NB4 (cell line): ENCODE measurements around the gene DPP4.
A peak's percentile ranks its signal among the peaks of the same experiment; 100 is the strongest.

Experiments
- DNase-seq: peaks from one replicate; pipeline ENCODE4 v3.0.0; 2010; ENCODE audit warnings: low read depth
- H3K4me3 ChIP-seq: one replicate; pipeline ENCODE4 v1.5.1; 2011; ENCODE audit warnings: mild to moderate bottlenecking, low read depth, low read length, moderate library complexity
- CTCF ChIP-seq: IDR thresholded peaks from one replicate; pipeline ENCODE4 v1.5.1; 2012; ENCODE audit warnings: low read depth, low read length
- MAX ChIP-seq: IDR thresholded peaks from 2 replicates; pipeline ENCODE4 v1.6.1; 2011; ENCODE audit warnings: low read depth, low read length
- MYC ChIP-seq: IDR thresholded peaks from 2 replicates; pipeline ENCODE4 v1.6.1; 2011; ENCODE audit warnings: low read depth, low read length
- POLR2A ChIP-seq: IDR thresholded peaks from 2 replicates; pipeline ENCODE4 v1.6.1; 2011; ENCODE audit warnings: mild to moderate bottlenecking; ENCODE audit not compliant: insufficient read length; ENCODE audit errors: extremely low read depth

The DPP4 gene

GRCh38 chr2:162103443-162104009 is 29.5 kb upstream of the DPP4 start:
- TF ChIP-seq CTCF (no peak), MAX (no peak), POLR2A (no peak), MYC (no peak)
- no peak overlapping the region for H3K4me3 ChIP-seq
- no peak for DNase-seq

GRCh38 chr2:162100579-162100978 is 26.6 kb upstream of the DPP4 start:
- no peak for DNase-seq
- TF ChIP-seq CTCF (no peak), MYC (no peak), POLR2A (no peak), MAX (no peak)
- H3K4me3 ChIP-seq = no peak overlapping the region

GRCh38 chr2:162099836-162100235 is 25.8 kb upstream of the DPP4 start:
- no peak for TF ChIP-seq CTCF
- TF ChIP-seq MAX = no peak
- no peak for TF ChIP-seq MYC
- no peak for TF ChIP-seq POLR2A
- DNase-seq = no peak
- no peak overlapping the region for H3K4me3 ChIP-seq

- DNase-seq = peak; percentile 16
- TF ChIP-seq MYC (no peak), POLR2A (no peak), CTCF (no peak), MAX (no peak)
- no peak overlapping the region for H3K4me3 ChIP-seq
Measured at GRCh38 chr2:162092658-162093556, 18.9 kb upstream of the DPP4 start.

GRCh38 chr2:162092008-162092390 is 18.0 kb upstream of the DPP4 start:
- no peak for TF ChIP-seq MAX
- H3K4me3 ChIP-seq = no peak overlapping the region
- no peak for DNase-seq

- DNase-seq = no peak
- no peak overlapping the region for H3K4me3 ChIP-seq
- TF ChIP-seq POLR2A (no peak), CTCF (no peak), MYC (no peak), MAX (no peak)
Measured at GRCh38 chr2:162091325-162092007, 17.5 kb upstream of the DPP4 start.
